ENCODE data around the gene CNTNAP4. TPM values are rescaled to one million over a fixed set of nuclear protein-coding genes. Genes with fewer than 3 reads are reported as not detected.

CNTNAP4 gene
- total and polyA plus RNA-seq, 2 of the 4 experiments (the other 2 are of a cell fraction), result not detected

DNA sequence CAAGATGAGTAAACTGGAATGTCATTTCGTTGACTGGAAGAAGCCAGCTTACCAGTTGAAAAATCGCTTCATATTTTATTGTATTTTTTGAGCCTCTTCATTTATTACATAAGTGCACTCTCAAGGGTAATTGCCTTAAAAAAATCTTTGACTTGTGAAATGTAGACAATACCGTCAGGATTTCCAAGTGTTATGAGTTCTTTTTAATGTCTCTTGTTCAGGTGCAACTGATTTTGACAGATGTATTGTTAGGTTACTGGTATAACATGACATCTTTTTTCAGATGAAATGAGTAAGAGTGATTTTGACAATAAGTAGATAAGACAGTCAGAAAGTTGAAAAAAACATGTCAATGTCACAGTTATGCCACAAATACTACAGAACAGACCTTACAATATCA, 169.1 kb downstream of the CNTNAP4 start:
- Histone ChIP-seq H3K79me1 (ENCODE audit: low read depth in 1 of 2, low read length in 2 of 2) (no peaks in the 10 kb centered on the region), H4K20me1 (ENCODE audit: insufficient read depth, low read length) (no peaks in the 10 kb centered on the region), H2AFZ (replicated peaks; ENCODE audit: low read length, poor library complexity) (no peak overlapping the region), H3K9me1 (ENCODE audit: insufficient read depth, low read length) (no peaks in the 10 kb centered on the region), H3K4me1 (ENCODE audit: control insufficient read depth, insufficient read depth, low read length) (no peaks in the 10 kb centered on the region), H2AK9ac (replicated peaks; ENCODE audit: low read depth, low read length, poor library complexity) (no peak overlapping the region), H3K4me3 (ENCODE audit: insufficient read depth, low read depth, low read length) (no peak overlapping the region), H3K9ac (ENCODE audit: low read depth, low read length) (no peak overlapping the region), H2BK15ac (ENCODE audit: low read depth, low read length) (no peak overlapping the region), H4K8ac (ENCODE audit: low read depth in 2 of 2, low read length in 2 of 2) (no peak overlapping the region), H3K14ac (replicated peaks; ENCODE audit: low read depth, low read length) (no peak overlapping the region), H3K4me2 (ENCODE audit: low read depth, low read length) (no peak overlapping the region), H3K23ac (ENCODE audit: low read depth, low read length) (no peak overlapping the region), H2AK5ac (ENCODE audit: low read depth, low read length) (no peak overlapping the region), H3K27ac (ENCODE audit: insufficient read depth, low read length) (no peak overlapping the region), H2BK120ac (ENCODE audit: low read depth, low read length) (no peak overlapping the region), H2BK20ac (ENCODE audit: low read depth, low read length) (no peak overlapping the region), H4K91ac (ENCODE audit: insufficient read depth, low read depth, low read length) (no peak overlapping the region), H3K27me3 (ENCODE audit: control insufficient read depth, insufficient read depth, low read length) (no peaks in the 10 kb centered on the region), H3K56ac (ENCODE audit: extremely low read depth, insufficient read depth, low read length) (no peak overlapping the region), H3K4ac (ENCODE audit: low read depth, low read length) (no peak overlapping the region), H3K18ac (ENCODE audit: low read depth, low read length) (no peak overlapping the region), H4K5ac (ENCODE audit: low read depth, low read length) (no peak overlapping the region), H2BK5ac (ENCODE audit: low read depth, low read length, poor library complexity, severe bottlenecking) (no peak overlapping the region), H3K36me3 (ENCODE audit: control insufficient read depth, insufficient read depth, low read length) (no peaks in the 10 kb centered on the region), H3K9me3 (ENCODE audit: control insufficient read depth, insufficient read depth, low read length) (peaks cover 2% of the 10 kb centered on the region; the same call in 1 of the 2 replicates)
- no peak for TF ChIP-seq USF2 (IDR thresholded peaks at IDR 0.05; ENCODE audit: low read depth, low read length)
- TF ChIP-seq CHD1 (IDR thresholded peaks at IDR 0.05; ENCODE audit: low read depth, low read length), result no peak
- no peak for TF ChIP-seq MAZ (IDR thresholded peaks at IDR 0.05; ENCODE audit: borderline replicate concordance, low read depth, low read length)
- no peak for TF ChIP-seq BHLHE40 (IDR thresholded peaks at IDR 0.05; ENCODE audit: low read depth, low read length)
- no peak for TF ChIP-seq POLR2A (IDR thresholded peaks at IDR 0.05; ENCODE audit: low read depth, low read length)
- no peak for TF ChIP-seq NFE2L2 (IDR thresholded peaks at IDR 0.05; ENCODE audit: low read depth, low read length)
- dilution Hi-C loops (cut with HindIII; ENCODE audit: low sequenced_read_pairs, unreplicated experiment) (no loop called here), in situ Hi-C loops (cut with MboI; ENCODE audit: low sequenced_read_pairs) (no loop called here), intact Hi-C loops (cut with micrococcal nuclease) (no loop called here)
- ChIA-PET POLR2A (ENCODE audit: unreplicated experiment) (no interaction called here), CTCF (no interaction called here)
- ATAC-seq (ENCODE audit: low read depth), result no peak
- no TSS peak for BruUV-seq (replicated peaks)
- WGBS, 2 experiments (ENCODE audit: extremely low coverage in 2 of 2, insufficient read length in 1 of 2), result no CpG with 5 or more reads among the region's 3 CpGs
- DNase-seq, result no peak
